ENCODE data around the gene TRPC6.

TRPC6 gene

DNA sequence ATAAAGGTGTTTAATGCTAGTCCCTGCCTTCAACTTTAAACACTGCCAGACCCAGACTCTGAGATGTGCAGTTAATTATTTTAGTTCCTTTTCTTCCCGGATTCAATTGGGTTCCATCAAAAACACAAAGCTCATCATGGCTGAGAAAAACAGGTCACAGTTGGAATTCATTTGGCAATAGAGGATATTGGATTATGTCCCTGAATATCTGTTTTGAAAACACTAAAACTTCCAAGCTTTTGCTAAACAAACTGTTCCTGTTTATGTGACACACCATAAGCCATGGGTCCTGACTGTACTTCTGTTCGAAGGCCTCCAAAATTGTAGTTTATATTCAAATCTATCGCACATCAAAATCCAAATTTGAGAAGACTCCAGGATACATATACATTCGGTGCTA is 150.7 kb downstream of the TRPC6 start:
- no peak overlapping the region for H3K4me3 ChIP-seq (ENCODE audit: low read depth, low read length)
- no peak for DNase-seq (ENCODE audit: low read depth)

DNA sequence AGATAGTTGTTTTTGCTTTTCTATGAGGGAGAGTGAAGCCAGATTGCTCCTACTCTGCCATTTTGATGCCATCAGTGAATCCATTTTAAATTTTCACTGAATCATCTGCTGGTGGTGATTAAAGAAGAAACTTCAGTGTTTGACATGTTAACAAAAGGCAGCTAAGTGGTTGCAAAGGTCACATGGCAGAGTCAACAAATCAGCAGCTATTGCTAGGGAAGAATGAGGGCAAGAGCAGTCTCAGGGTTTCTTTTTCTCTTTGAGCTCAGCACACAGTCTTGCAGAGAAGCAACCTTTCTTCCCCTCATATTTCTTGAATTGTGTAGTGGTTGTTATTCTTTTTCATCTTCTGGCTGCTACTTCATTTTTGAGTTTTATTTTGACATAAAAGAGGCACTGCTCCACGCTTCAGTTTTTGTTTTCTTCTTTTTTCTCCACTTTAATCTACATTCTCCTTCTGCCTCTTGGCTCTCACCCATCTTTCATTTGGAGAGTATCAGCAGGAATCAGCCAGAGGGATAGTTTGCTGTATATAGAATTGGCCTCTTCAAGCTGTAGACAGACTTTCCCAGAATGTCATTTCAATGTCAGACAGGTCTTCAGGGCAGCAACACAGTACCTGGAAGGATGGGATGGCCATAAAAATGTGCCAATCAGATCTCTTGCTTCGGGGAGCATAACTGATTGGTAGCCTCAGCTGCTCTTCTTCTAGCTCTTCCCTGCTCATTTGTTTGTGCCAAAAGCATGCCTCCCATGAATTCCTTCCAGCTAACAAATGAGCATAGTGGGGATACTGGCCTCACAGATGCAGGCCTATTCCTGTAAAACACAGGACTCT is 153.9 kb downstream of the TRPC6 start:
- no peak for DNase-seq (ENCODE audit: low read depth)
- no peak overlapping the region for H3K4me3 ChIP-seq (ENCODE audit: low read depth, low read length)

DNA sequence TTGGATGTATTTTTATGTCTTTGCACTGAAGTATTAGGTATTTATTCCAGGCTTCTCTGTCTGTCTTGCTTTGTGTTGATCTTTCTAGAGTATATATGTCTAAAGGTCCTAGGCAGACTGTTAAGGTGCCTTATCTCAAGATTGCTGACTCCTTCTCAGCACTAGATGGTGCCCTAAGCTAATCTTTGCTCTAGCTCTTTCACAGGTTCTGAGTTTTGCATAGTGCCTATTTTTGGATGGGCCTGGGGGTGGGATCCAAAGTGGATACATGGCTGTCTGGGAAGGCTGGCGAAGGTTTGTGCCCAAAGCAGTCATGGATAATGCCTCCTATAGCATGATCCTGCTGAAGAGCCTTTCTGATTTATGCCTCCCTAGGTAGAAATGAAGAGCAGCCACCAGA is 154.9 kb downstream of the TRPC6 start:
- no peak overlapping the region for H3K4me3 ChIP-seq (ENCODE audit: low read depth, low read length)
- DNase-seq (ENCODE audit: low read depth): no peak

DNA sequence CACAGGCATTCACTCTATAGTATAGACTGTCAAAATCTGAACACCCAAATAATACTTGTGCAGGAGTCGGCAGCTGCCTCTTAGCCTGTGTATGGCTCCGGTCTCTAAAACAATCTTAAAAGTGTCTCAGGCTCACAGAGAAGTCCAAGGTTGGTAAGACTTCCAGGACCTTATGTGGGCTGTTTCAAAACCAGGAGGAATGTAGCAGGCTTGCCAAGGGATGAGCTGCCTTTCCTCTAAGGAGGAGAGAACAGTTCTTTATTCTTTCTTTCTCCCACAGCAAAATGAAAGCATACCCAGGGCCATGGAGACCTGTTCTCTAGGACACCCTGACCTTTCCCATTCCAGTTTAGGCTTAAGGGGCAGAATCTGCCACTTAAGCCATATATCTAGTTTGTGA is 176.5 kb downstream of the TRPC6 start:
- no peak for DNase-seq (ENCODE audit: low read depth)

More for the DNA sequence above, 176.5 kb downstream of the TRPC6 start:
- H3K4me3 ChIP-seq (ENCODE audit: low read depth, low read length): no peak overlapping the region
